NK-92 (cell line): ENCODE measurements around the gene MEST.
"Not testable (repeated sequence)": the region's sequence is repeated elsewhere in the genome, so short reads cannot be mapped to it uniquely, and the experiment has no call there.

Source experiments
- DNase-seq: peaks from one replicate; lab custom pipeline; 2025; ENCODE audit not compliant: unreplicated experiment; lab: John Stamatoyannopoulos, UW

The MEST gene

GRCh38 chr7:130483031-130483430 lies 8.9 kb upstream of the MEST start:
- no peak for DNase-seq

- DNase-seq, result no peak
These were observed 6.2 kb upstream of the MEST start for GRCh38 chr7:130485734-130486113.

GRCh38 chr7:130486114-130486953 lies 5.6 kb upstream of the MEST start:
- DNase-seq, result no peak

DNA sequence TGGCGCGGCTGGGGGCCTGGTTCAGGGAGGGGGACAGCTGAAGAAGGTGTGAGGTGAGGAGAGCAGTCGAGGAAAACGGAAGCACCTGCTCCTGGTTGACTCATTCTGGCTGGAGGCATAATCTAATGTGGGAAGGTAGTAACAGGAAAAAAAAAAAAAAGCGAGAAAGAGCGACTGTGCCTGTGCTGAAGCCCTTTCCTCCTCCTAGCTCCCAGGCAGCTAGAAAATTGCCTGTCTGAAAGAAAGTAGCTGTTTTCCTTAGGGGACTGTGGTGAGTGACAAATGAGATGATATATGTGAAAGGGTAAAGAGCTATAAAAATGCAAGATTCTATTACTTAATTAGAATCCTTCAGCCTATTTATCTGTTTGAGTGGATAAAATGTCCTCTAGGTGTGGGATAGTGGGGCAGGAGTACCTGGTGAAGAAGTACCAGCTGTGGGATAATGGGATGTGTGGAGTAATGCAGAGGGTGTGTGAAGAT lies 4.9 kb upstream of the MEST start:
- no peak for DNase-seq

GRCh38 chr7:130488392-130489139 lies 3.3 kb upstream of the MEST start:
- no peak for DNase-seq

- no peak for DNase-seq
These were observed 2.5 kb upstream of the MEST start for GRCh38 chr7:130489140-130489983.

GRCh38 chr7:130490311-130490791 lies 1.5 kb upstream of the MEST start:
- no peak for DNase-seq

DNA sequence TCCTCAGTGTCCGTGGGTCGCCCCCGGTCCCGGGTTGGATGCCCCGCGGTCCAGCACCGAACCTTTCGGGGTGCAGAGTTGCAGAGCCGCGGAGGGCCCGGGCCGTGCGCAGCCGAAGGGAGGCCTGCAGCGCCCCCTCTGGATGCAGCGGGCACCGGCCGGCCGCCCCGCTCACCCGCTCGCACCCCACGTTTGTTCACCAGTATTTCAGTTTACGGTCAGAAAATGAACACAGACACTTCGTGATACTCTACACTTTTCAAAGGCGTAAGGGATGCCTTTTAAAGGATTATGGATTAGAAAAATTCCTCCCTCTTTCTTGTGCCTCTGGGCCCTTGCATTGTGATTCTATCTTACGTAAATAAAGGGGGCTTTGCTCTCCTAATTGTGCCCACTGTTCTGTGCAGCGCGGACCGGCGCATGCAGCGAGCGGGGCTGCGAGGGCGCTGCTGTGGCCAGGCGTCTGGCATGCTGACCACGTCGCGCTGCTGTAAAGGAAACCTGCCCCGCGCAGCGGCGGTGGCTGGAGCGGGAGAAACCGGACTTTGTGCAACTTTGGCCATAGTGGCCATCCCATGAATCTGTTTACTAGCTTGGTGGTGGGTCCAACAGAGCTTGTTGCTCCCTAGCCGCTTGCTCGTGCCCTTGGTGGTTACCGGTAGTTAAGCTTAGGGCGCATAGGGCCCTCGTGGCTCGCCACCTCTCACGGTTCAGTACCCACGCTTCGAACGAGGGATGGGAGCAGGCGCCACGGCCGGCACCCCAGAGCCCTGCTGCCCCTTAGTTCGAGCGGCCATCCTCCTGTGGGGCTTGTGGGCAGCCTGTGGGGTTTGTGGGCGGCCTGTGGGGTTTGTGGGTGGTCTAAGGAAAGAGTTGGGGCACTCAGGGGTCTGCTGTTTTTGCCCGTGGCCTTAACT lies 739 bp upstream of the MEST start:
- no peak for DNase-seq

GRCh38 chr7:130492523-130493274 lies 814 bp downstream of the MEST start:
- no peak for DNase-seq

DNA sequence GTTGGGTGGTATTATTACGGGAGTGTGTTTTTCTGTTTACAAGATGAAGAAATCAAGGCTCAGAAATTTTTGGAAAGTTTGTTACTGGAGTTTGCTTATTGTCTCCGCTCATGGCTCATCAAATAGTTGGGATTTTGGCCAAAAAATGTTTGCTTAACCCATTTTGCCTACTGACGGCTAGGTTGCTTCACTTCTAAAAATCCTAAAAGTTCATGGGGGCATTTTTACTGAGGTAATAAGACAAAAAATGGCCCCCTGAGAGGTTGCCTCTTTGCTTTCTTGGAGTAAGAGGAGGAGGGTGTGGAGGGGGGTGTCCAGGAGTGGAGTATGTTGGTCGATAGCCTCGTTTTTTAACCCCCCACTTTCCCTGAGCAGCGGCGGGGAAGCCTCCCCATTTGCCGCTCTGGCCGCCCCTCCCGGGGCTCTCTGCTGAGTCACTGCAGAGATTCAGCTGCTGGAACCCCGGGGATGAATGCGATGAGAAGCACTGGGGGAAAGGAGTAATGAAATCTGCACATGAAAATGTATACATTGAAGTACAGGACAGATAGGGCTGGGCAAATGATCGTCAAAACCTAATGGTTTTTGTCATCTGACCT lies 1.5 kb downstream of the MEST start:
- no peak for DNase-seq

- DNase-seq, result no peak
These were observed 2.6 kb downstream of the MEST start for GRCh38 chr7:130494431-130494858.

DNA sequence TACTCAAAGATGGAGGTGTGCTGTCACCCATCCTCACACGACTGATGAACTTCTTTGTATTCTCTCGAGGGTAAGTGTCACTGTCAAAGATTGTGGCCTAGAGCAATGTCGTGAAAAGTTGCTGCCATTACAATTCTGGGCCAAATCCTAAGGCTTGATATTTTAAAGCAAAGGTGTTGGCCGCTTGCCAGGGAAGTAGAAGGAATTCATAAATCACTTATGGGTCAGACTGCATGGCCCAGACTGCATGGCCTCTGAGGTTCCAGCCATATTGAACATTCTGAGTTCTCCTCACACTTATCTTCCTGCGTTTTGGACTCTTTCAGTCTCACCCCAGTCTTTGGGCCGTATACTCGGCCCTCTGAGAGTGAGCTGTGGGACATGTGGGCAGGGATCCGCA lies 8.6 kb downstream of the MEST start:
- no peak for DNase-seq

- DNase-seq, result no peak
These were observed 9.0 kb downstream of the MEST start for GRCh38 chr7:130500910-130501309.

- no peak for DNase-seq
These were observed 13.9 kb downstream of the MEST start for GRCh38 chr7:130505753-130506152.

GRCh38 chr7:130506358-130506757 lies 14.5 kb downstream of the MEST start:
- DNase-seq, result no peak

DNA sequence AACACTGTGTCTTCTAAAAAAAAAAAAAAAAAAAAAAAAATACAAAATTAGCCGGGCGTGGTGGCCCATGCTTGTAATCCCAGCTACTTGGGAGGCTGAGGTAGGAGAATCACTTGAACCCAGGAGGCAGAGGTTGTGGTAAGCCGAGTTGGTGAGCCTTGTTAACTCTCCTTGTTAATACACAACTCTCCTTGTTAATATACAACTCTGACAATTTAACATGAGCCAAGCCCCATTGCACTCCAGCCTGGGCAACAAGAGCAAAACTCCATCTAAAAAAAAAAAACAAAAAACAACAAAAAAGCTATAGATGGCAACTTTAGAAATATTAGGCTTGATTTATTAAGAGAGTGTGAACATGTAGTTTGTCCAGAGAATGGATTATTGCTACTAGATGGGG lies 20.2 kb downstream of the MEST start:
- DNase-seq, result not testable (repeated sequence)

GRCh38 chr7:130513447-130513846 lies 21.6 kb downstream of the MEST start:
- no peak for DNase-seq

DNA sequence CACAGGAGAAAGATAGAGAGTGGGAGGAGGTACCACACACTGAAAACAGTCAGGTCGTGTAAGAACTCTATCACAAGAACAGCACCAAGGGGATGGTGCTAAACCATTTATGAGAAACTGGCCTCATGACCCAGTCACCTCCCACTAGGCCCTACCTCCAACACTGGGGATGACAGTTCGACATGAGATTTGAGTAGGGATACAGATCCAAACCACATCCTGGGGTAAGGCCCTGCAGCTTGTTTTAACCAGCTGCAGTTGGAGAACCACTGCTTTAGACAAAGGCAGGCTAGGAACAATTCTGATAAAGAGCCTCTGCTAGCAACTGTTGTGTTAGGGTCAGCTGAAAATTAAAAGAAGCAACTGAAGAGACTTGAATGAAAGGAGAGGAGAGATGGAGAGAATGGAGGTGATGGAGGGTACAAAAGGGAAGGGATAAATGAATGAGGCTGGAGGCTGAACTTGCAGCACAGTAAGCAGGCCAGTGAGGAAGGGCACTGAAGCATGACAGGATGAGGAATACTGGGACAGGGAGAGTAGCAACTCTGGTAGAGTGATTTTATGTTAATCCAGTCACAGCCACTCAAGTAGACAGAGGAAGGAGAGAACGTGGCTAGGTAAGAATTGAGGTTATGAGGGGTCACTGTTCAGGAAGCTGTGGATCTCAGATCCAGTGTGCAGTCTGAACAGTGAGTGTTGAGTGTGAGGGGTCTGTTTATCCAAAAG lies 23.6 kb downstream of the MEST start:
- DNase-seq, result no peak
